D721Med (cell line): ENCODE results near the gene CNNM4.

Experiments
- DNase-seq: peaks from one replicate; pipeline ENCODE4 v3.0.0; 2011; ENCODE audit warnings: low spot score; ENCODE audit not compliant: insufficient read length
- FAIRE-seq: peaks from 2 replicates; lab custom pipeline; 2011; peaks lifted over from hg19 to GRCh38; lab: Jason Lieb, UNC
- CTCF ChIP-seq: IDR thresholded peaks from 2 replicates; pipeline ENCODE4 v1.5.1; 2012; ENCODE audit warnings: mild to moderate bottlenecking, control low read depth; ENCODE audit not compliant: insufficient read depth; ENCODE audit errors: missing control alignments

Gene CNNM4

GRCh38 chr2:96857667-96858372, 97.1 kb downstream of the CNNM4 start, which contains the start of gene ANKRD39:
Gene ANKRD39, minus strand, starts transcription at chr2:96858016. Its CDS starts 29 bp downstream, at chr2:96857987.
- DNase-seq = peak; percentile 97
- peak; percentile 80 for TF ChIP-seq CTCF
- FAIRE-seq = no peak

- FAIRE-seq (no peak), DNase-seq (no peak)
- no peak for TF ChIP-seq CTCF
Measured at GRCh38 chr2:96859099-96859649, 98.5 kb downstream of the CNNM4 start.

- TF ChIP-seq CTCF = no peak
- no peak for FAIRE-seq
- no peak for DNase-seq
Measured at GRCh38 chr2:96859681-96860064, 99.0 kb downstream of the CNNM4 start.

GRCh38 chr2:96860065-96861029, 99.6 kb downstream of the CNNM4 start:
- no peak for TF ChIP-seq CTCF
- DNase-seq = no peak
- FAIRE-seq = no peak

- TF ChIP-seq CTCF = no peak
- no peak for DNase-seq
- FAIRE-seq = no peak
Measured at GRCh38 chr2:96861074-96861473, 100.4 kb downstream of the CNNM4 start.
